GM23338 (cell line): ENCODE data around the gene BOD1L2. TPM values are rescaled to one million over a fixed set of nuclear protein-coding genes. Genes with fewer than 3 reads are reported as not detected.

Experiments
- ATAC-seq: fragments of 200-7000 bp; cut with Tn5 transposase; 3 replicates; pipeline ENCODE4 v1.9.1; 2020
- DNase-seq: peaks from one replicate; pipeline ENCODE4 v3.0.0-alpha.2; 2015; ENCODE audit warnings: low spot score
- H2AFZ ChIP-seq: fragments of 200-600 bp; sonication (generic); 2 replicates; pipeline ENCODE4 v1.8.0; 2016; ENCODE audit warnings: antibody characterized with exemption, mild to moderate bottlenecking, moderate library complexity
- H3F3A ChIP-seq: fragments of 200-600 bp; sonication (generic); replicated peaks from 2 replicates; pipeline ENCODE4 v1.8.0; 2017; ENCODE audit warnings: antibody characterized with exemption, mixed run types, low read depth
- H3K27ac ChIP-seq: fragments of 200-600 bp; sonication (generic); 2 replicates; pipeline ENCODE4 v1.6.1; 2016; ENCODE audit warnings: low read depth
- H3K27me3 ChIP-seq: fragments of 200-600 bp; sonication (generic); 2 replicates; pipeline ENCODE4 v1.8.0; 2016; ENCODE audit warnings: mild to moderate bottlenecking, mixed run types, moderate library complexity; ENCODE audit not compliant: insufficient read depth
- H3K36me3 ChIP-seq: fragments of 200-600 bp; sonication (generic); 2 replicates; pipeline ENCODE4 v1.8.0; 2016; ENCODE audit warnings: mild to moderate bottlenecking; ENCODE audit not compliant: insufficient read depth
- H3K4me1 ChIP-seq: fragments of 200-600 bp; sonication (generic); 2 replicates; pipeline ENCODE4 v1.8.0; 2016; ENCODE audit warnings: mild to moderate bottlenecking, moderate library complexity; ENCODE audit not compliant: insufficient read depth
- H3K4me2 ChIP-seq: fragments of 200-600 bp; sonication (generic); 2 replicates; pipeline ENCODE4 v1.7.1; 2017; ENCODE audit warnings: mixed run types
- H3K4me3 ChIP-seq: fragments of 200-600 bp; sonication (generic); 2 replicates; pipeline ENCODE4 v1.6.1; 2016; ENCODE audit warnings: mixed run types
- H3K79me2 ChIP-seq: fragments of 200-600 bp; sonication (generic); replicated peaks from 2 replicates; pipeline ENCODE4 v1.8.0; 2017; ENCODE audit warnings: mild to moderate bottlenecking; ENCODE audit not compliant: insufficient read depth
- H3K9me2 ChIP-seq: fragments of 200-600 bp; sonication (generic); 2 replicates; pipeline ENCODE4 v1.8.0; 2017; ENCODE audit not compliant: insufficient read depth
- H4K20me1 ChIP-seq: fragments of 200-600 bp; sonication (generic); replicated peaks from 2 replicates; pipeline ENCODE4 v1.8.0; 2017; ENCODE audit warnings: mild to moderate bottlenecking; ENCODE audit not compliant: insufficient read depth
- H3K27ac Mint-ChIP-seq: 2 replicates; pipeline ENCODE4 v1.8.0; 2020; ENCODE audit warnings: inconsistent platforms, mild to moderate bottlenecking, moderate library complexity, mixed read lengths
- H3K27me3 Mint-ChIP-seq: 3 replicates; pipeline ENCODE4 v1.8.0; 2022; ENCODE audit warnings: low read depth, mild to moderate bottlenecking, moderate library complexity, mixed read lengths, inconsistent platforms; ENCODE audit not compliant: insufficient read depth, poor library complexity
- H3K36me3 Mint-ChIP-seq: 3 replicates; pipeline ENCODE4 v1.8.0; 2021; ENCODE audit warnings: low read depth, mild to moderate bottlenecking, inconsistent platforms, moderate library complexity, mixed read lengths
- H3K4me1 Mint-ChIP-seq: 3 replicates; pipeline ENCODE4 v1.8.0; 2020; ENCODE audit warnings: mild to moderate bottlenecking, inconsistent platforms, mixed read lengths
- H3K4me3 Mint-ChIP-seq: 3 replicates; pipeline ENCODE4 v1.8.0; 2021; ENCODE audit warnings: moderate library complexity, mild to moderate bottlenecking, inconsistent platforms, mixed read lengths
- H3K9me3 Mint-ChIP-seq: 3 replicates; pipeline ENCODE4 v1.8.0; 2020; ENCODE audit warnings: moderate library complexity, mild to moderate bottlenecking, inconsistent platforms, mixed read lengths
- CREB1 ChIP-seq: fragments of 250-450 bp; sonication (Bioruptor Pico); IDR thresholded peaks from 2 replicates; pipeline ENCODE4 v1.5.0; 2020; ENCODE audit warnings: low read depth, mild to moderate bottlenecking, moderate library complexity
- EZH2 ChIP-seq: fragments of 200-600 bp; sonication (generic); IDR thresholded peaks from one replicate; pipeline ENCODE4 v1.8.0; 2017; ENCODE audit warnings: antibody characterized with exemption, mild to moderate bottlenecking, low read depth; ENCODE audit not compliant: unreplicated experiment
- EZH2phosphoT487 ChIP-seq: fragments of 200-600 bp; sonication (generic); IDR thresholded peaks from one replicate; pipeline ENCODE4 v1.8.1; 2018; ENCODE audit warnings: antibody characterized with exemption; ENCODE audit not compliant: unreplicated experiment
- ZNF114 ChIP-seq: fragments of 250-450 bp; sonication (Bioruptor Pico); IDR thresholded peaks from 2 replicates; pipeline ENCODE4 v1.5.0; 2020; ENCODE audit warnings: mild to moderate bottlenecking, moderate library complexity
- ZNF331 ChIP-seq: fragments of 250-450 bp; sonication (Bioruptor Pico); IDR thresholded peaks from 2 replicates; pipeline ENCODE4 v1.5.0; 2020; ENCODE audit warnings: low read depth, mild to moderate bottlenecking, moderate library complexity
- polyA plus RNA-seq: library from polyadenylated mRNA; unstranded; fragments of >200 nt; fragmentation: Nextera tagmentation; extraction: Ambion mirVana; gene quantifications from 2 replicates; pipeline ENCODE4 v1.2.1, GENCODE V29; 2016
- total RNA-seq: library from RNA; depleted of rRNA; stranded (reverse); fragments of >200 nt; shearing (Covaris generic); gene quantifications from 2 replicates; pipeline ENCODE4 v1.2.3, GENCODE V29; 2014
- TF ChIP-seq, protein P1 (sequence below): IDR thresholded peaks from one replicate; pipeline ENCODE4 v1.6.1; 2018; ENCODE audit warnings: antibody characterized with exemption; ENCODE audit not compliant: unreplicated experiment
- TF ChIP-seq, protein P2 (sequence below), 2 experiments: fragments of 200-600 bp in 1 of 2; sonication (generic) in 1 of 2; conservative IDR thresholded peaks; 2 replicates each; pipeline versions ENCODE4 v1.5.1 to v1.6.1; 2016 to 2017; ENCODE audit warnings: antibody characterized with exemption in 2 of 2, low read depth in 2 of 2, mild to moderate bottlenecking in 2 of 2, moderate library complexity in 1 of 2
- TF ChIP-seq, protein P3 (sequence below): IDR thresholded peaks from 2 replicates; pipeline ENCODE4 v1.6.1; 2016; ENCODE audit warnings: antibody characterized with exemption
- TF ChIP-seq, protein P4 (sequence below): fragments of 250-450 bp; sonication (Bioruptor Pico); IDR thresholded peaks from 2 replicates; pipeline ENCODE4 v1.5.0; 2020; ENCODE audit warnings: mild to moderate bottlenecking, moderate library complexity

The BOD1L2 gene
- total and polyA plus RNA-seq, 2 experiments from 2014 or later, result 0.11 TPM; not detected in 1

DNA sequence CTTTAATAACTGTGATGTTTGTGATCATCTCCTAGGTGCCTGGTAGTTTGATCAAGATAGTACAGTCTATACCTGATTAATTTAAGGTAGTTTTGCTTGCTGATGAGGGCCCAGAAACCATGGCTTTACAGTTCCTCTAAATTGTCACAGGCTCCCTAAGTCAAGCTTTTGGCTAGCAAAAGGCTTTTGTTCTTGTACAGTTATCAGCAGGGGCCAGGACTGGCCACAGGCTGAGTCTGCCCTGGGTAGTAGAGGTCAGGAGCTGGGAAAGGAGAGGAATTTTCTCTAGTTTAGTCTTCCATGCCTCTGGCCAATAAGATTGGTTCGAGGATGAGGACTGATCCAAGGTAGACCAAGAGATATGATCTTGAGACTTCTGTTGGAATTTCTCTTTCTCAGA is 3.6 kb upstream of the BOD1L2 start:
- H3K27me3 ChIP-seq, result no peaks in the 10 kb centered on the region

DNA sequence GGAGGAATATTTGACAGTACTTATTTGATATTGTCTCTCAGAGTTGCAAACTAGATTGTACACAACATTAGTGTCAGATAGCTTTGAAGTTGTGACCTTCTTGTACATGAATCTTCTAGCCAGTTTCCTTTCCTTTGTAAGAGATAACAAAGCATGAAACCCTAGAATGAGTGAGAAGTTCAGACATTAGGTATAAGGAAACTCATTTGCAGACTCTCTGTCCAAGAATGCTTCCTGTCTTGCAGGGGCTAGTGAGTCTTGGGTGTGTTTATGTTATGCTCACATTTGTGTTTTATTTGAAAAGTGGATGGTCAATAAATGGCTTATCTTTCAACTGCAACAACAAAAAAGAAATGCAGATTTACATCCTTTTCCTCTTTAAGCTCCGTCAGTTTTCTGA is 1.4 kb downstream of the BOD1L2 start:
- Histone ChIP-seq H3K79me2 (no peaks in the 10 kb centered on the region), H3K4me2 (no peak overlapping the region), H3F3A (no peaks in the 10 kb centered on the region), H3K36me3 (no peaks in the 10 kb centered on the region), H3K9me2 (peaks cover 24% of the 10 kb centered on the region), H4K20me1 (no peaks in the 10 kb centered on the region), H3K27me3 (no peaks in the 10 kb centered on the region), H3K4me3 (no peak overlapping the region), H2AFZ (no peak overlapping the region), H3K27ac (no peak overlapping the region), H3K4me1 (peaks cover 24% of the 10 kb centered on the region)
- H3K36me3 Mint-ChIP-seq, result no peaks in the 10 kb centered on the region
- peaks cover 8% of the 10 kb centered on the region for H3K27me3 Mint-ChIP-seq
- peaks cover 22% of the 10 kb centered on the region for H3K4me1 Mint-ChIP-seq
- no peaks in the 10 kb centered on the region; the same call in 2 of the 3 replicates for H3K9me3 Mint-ChIP-seq
- DNase-seq, result no peak
- H3K4me3 Mint-ChIP-seq, result no peak overlapping the region
- peak overlapping the region; percentile 10; the same call in 1 of the 2 replicates for H3K27ac Mint-ChIP-seq
- ATAC-seq, result no peak
- TF ChIP-seq EZH2 (no peak), ZNF114 (CRISPR knock-in tag) (no peak), EZH2phosphoT487 (no peak), CREB1 (no peak), ZNF331 (CRISPR knock-in tag) (no peak)
- TF ChIP-seq, protein P1, sequence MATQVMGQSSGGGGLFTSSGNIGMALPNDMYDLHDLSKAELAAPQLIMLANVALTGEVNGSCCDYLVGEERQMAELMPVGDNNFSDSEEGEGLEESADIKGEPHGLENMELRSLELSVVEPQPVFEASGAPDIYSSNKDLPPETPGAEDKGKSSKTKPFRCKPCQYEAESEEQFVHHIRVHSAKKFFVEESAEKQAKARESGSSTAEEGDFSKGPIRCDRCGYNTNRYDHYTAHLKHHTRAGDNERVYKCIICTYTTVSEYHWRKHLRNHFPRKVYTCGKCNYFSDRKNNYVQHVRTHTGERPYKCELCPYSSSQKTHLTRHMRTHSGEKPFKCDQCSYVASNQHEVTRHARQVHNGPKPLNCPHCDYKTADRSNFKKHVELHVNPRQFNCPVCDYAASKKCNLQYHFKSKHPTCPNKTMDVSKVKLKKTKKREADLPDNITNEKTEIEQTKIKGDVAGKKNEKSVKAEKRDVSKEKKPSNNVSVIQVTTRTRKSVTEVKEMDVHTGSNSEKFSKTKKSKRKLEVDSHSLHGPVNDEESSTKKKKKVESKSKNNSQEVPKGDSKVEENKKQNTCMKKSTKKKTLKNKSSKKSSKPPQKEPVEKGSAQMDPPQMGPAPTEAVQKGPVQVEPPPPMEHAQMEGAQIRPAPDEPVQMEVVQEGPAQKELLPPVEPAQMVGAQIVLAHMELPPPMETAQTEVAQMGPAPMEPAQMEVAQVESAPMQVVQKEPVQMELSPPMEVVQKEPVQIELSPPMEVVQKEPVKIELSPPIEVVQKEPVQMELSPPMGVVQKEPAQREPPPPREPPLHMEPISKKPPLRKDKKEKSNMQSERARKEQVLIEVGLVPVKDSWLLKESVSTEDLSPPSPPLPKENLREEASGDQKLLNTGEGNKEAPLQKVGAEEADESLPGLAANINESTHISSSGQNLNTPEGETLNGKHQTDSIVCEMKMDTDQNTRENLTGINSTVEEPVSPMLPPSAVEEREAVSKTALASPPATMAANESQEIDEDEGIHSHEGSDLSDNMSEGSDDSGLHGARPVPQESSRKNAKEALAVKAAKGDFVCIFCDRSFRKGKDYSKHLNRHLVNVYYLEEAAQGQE, result no peak
- TF ChIP-seq, protein P2, sequence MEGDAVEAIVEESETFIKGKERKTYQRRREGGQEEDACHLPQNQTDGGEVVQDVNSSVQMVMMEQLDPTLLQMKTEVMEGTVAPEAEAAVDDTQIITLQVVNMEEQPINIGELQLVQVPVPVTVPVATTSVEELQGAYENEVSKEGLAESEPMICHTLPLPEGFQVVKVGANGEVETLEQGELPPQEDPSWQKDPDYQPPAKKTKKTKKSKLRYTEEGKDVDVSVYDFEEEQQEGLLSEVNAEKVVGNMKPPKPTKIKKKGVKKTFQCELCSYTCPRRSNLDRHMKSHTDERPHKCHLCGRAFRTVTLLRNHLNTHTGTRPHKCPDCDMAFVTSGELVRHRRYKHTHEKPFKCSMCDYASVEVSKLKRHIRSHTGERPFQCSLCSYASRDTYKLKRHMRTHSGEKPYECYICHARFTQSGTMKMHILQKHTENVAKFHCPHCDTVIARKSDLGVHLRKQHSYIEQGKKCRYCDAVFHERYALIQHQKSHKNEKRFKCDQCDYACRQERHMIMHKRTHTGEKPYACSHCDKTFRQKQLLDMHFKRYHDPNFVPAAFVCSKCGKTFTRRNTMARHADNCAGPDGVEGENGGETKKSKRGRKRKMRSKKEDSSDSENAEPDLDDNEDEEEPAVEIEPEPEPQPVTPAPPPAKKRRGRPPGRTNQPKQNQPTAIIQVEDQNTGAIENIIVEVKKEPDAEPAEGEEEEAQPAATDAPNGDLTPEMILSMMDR (conservative IDR thresholded peaks at IDR 0.05; ENCODE audit: low read depth in 2 of 2), result no peak
- TF ChIP-seq, protein P3, sequence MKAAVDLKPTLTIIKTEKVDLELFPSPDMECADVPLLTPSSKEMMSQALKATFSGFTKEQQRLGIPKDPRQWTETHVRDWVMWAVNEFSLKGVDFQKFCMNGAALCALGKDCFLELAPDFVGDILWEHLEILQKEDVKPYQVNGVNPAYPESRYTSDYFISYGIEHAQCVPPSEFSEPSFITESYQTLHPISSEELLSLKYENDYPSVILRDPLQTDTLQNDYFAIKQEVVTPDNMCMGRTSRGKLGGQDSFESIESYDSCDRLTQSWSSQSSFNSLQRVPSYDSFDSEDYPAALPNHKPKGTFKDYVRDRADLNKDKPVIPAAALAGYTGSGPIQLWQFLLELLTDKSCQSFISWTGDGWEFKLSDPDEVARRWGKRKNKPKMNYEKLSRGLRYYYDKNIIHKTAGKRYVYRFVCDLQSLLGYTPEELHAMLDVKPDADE, result no peak
- TF ChIP-seq, protein P4, sequence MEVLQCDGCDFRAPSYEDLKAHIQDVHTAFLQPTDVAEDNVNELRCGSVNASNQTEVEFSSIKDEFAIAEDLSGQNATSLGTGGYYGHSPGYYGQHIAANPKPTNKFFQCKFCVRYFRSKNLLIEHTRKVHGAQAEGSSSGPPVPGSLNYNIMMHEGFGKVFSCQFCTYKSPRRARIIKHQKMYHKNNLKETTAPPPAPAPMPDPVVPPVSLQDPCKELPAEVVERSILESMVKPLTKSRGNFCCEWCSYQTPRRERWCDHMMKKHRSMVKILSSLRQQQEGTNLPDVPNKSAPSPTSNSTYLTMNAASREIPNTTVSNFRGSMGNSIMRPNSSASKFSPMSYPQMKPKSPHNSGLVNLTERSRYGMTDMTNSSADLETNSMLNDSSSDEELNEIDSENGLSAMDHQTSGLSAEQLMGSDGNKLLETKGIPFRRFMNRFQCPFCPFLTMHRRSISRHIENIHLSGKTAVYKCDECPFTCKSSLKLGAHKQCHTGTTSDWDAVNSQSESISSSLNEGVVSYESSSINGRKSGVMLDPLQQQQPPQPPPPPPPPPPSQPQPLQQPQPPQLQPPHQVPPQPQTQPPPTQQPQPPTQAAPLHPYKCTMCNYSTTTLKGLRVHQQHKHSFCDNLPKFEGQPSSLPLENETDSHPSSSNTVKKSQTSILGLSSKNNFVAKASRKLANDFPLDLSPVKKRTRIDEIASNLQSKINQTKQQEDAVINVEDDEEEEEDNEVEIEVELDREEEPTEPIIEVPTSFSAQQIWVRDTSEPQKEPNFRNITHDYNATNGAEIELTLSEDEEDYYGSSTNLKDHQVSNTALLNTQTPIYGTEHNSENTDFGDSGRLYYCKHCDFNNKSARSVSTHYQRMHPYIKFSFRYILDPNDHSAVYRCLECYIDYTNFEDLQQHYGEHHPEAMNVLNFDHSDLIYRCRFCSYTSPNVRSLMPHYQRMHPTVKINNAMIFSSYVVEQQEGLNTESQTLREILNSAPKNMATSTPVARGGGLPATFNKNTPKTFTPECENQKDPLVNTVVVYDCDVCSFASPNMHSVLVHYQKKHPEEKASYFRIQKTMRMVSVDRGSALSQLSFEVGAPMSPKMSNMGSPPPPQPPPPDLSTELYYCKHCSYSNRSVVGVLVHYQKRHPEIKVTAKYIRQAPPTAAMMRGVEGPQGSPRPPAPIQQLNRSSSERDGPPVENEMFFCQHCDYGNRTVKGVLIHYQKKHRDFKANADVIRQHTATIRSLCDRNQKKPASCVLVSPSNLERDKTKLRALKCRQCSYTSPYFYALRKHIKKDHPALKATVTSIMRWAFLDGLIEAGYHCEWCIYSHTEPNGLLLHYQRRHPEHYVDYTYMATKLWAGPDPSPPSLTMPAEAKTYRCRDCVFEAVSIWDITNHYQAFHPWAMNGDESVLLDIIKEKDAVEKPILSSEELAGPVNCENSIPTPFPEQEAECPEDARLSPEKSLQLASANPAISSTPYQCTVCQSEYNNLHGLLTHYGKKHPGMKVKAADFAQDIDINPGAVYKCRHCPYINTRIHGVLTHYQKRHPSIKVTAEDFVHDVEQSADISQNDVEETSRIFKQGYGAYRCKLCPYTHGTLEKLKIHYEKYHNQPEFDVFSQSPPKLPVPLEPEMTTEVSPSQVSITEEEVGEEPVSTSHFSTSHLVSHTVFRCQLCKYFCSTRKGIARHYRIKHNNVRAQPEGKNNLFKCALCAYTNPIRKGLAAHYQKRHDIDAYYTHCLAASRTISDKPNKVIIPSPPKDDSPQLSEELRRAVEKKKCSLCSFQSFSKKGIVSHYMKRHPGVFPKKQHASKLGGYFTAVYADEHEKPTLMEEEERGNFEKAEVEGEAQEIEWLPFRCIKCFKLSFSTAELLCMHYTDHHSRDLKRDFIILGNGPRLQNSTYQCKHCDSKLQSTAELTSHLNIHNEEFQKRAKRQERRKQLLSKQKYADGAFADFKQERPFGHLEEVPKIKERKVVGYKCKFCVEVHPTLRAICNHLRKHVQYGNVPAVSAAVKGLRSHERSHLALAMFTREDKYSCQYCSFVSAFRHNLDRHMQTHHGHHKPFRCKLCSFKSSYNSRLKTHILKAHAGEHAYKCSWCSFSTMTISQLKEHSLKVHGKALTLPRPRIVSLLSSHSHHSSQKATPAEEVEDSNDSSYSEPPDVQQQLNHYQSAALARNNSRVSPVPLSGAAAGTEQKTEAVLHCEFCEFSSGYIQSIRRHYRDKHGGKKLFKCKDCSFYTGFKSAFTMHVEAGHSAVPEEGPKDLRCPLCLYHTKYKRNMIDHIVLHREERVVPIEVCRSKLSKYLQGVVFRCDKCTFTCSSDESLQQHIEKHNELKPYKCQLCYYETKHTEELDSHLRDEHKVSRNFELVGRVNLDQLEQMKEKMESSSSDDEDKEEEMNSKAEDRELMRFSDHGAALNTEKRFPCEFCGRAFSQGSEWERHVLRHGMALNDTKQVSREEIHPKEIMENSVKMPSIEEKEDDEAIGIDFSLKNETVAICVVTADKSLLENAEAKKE, result no peak

More for the DNA sequence above, 3.6 kb upstream of the BOD1L2 start:
- no peak for DNase-seq
- no peak overlapping the region for H2AFZ ChIP-seq
- no peaks in the 10 kb centered on the region for H3K4me1 ChIP-seq
- H3K9me3 Mint-ChIP-seq, result peaks cover 2% of the 10 kb centered on the region; the same call in 2 of the 3 replicates
- no peak overlapping the region for H3K4me3 ChIP-seq
- H3K36me3 ChIP-seq, result no peaks in the 10 kb centered on the region
- no peak overlapping the region for H3K27ac Mint-ChIP-seq
- H3K27ac ChIP-seq, result no peak overlapping the region
- no peak for TF ChIP-seq EZH2
- no peaks in the 10 kb centered on the region for H3K79me2 ChIP-seq
- peaks cover 18% of the 10 kb centered on the region for H3K9me2 ChIP-seq
- H4K20me1 ChIP-seq, result no peaks in the 10 kb centered on the region
- no peaks in the 10 kb centered on the region for H3F3A ChIP-seq
- no peak for ATAC-seq
- no peak overlapping the region for H3K4me2 ChIP-seq
- H3K36me3 Mint-ChIP-seq, result no peaks in the 10 kb centered on the region
- H3K4me1 Mint-ChIP-seq, result peaks cover 4% of the 10 kb centered on the region; the same call in 2 of the 3 replicates
- no peak overlapping the region for H3K4me3 Mint-ChIP-seq
- peaks cover 5% of the 10 kb centered on the region for H3K27me3 Mint-ChIP-seq
